Measurements from ENCODE around the gene SLC25A47. TPM values are rescaled to one million over a fixed set of nuclear protein-coding genes. Genes with fewer than 3 reads are reported as not detected.

Gene SLC25A47
- total and polyA plus RNA-seq, 8 donors = 0.73 TPM; not detected in 7

DNA sequence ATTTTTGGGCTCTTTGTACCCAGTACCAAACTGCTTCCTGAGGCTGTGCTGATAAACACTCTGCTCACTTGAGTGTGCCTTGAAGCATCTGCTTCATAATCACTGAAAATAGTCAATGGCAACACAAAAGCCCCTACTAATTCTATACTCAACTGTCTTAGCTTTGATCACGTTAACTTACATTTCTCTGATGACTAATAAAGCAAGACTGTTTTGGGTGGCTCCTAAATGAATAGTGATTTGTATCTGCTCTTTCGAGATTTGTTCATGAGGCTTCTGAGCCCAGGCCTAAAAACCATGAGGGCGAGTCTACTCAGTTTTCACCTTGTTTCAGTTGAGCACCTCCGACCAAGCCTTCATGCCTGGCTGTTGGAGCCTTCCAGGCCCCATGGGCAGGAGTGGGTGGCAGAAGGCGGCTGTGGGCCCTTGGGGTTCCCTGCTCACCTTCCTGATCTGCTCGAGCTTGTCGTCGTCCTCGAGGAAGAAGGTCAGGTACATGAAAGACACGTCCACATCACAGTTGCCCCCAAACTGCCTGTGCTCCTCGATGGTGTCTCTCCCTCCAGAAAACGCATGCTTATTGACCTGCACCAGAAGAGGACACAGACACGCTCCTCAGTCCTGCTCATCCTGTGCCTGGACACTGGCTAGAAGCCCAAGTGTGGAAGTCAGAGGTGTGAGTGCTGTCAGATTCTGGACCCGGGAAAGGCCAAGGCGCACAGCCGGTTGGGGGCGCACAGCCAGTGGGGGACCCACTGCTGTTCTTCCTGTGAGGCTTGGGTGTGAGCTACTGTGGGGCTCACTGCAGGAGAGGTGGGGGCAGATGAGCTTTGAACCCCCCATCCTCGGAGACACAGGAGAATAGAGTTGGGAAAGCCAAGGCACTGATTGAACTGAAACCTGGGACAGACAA, 13.7 kb downstream of the SLC25A47 start:
- Histone ChIP-seq H3K27ac (no peak overlapping the region), H3K9me3 (no peaks in the 10 kb centered on the region), H3K4me1 (peaks cover 7 to 17% (median 12%) of the 10 kb centered on the region in 4 donors), H3K36me3 (peaks cover 24 to 89% (median 80%) of the 10 kb centered on the region in 4 donors), H3K4me3 (no peak overlapping the region), H3K27me3 (no peaks in the 10 kb centered on the region)
- TF ChIP-seq, protein P1, sequence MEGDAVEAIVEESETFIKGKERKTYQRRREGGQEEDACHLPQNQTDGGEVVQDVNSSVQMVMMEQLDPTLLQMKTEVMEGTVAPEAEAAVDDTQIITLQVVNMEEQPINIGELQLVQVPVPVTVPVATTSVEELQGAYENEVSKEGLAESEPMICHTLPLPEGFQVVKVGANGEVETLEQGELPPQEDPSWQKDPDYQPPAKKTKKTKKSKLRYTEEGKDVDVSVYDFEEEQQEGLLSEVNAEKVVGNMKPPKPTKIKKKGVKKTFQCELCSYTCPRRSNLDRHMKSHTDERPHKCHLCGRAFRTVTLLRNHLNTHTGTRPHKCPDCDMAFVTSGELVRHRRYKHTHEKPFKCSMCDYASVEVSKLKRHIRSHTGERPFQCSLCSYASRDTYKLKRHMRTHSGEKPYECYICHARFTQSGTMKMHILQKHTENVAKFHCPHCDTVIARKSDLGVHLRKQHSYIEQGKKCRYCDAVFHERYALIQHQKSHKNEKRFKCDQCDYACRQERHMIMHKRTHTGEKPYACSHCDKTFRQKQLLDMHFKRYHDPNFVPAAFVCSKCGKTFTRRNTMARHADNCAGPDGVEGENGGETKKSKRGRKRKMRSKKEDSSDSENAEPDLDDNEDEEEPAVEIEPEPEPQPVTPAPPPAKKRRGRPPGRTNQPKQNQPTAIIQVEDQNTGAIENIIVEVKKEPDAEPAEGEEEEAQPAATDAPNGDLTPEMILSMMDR (IDR thresholded peaks at IDR 0.05) = no peak
- TF ChIP-seq POLR2AphosphoS5 (IDR thresholded peaks at IDR 0.05) = no peak
- no peak for TF ChIP-seq POLR2A (IDR thresholded peaks at IDR 0.05)
- TF ChIP-seq EP300 (IDR thresholded peaks at IDR 0.05) = no peak
- intact Hi-C loops (cut with DNase I; ENCODE audit: low total_unique reads) = no loop called here
- DNase-seq = peak in 1 of 2 donors; percentile 11
- 89 to 94% (median 90%) methylated on average over 17 to 18 of the region's 18 CpGs for WGBS, 5 donors

DNA sequence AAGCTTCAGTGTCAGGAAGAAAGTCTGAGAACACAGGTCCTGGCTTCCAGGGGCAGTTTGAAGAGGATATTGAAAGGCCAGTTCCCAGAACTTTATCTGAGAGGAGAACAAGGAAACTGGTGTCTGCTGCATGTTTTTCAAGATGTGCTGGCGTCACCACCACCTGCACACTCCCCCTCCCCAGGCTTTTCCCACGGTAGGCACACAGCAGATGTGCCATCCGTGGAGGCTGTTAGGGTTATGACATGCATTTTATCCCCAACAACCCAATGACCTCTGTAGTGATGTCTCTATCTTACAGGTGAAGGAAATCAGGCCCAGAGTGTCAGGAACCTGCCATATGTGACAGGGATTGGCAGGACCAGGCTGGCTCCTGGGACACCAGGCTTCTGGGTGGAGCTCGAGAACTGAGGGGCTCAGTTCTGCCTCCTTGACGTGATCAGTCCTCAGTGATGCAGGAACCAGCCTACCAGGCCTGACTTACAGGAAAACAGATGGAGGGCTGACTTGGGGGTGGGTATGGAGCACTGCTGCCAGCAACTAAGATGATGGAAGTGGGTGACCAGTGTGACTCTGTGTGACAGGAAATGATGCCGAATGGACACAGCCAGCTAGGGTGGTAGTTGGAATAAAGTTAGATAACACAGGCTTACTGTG, 16.8 kb downstream of the SLC25A47 start:
- no peak for TF ChIP-seq POLR2AphosphoS5 (IDR thresholded peaks at IDR 0.05)
- no peak for TF ChIP-seq POLR2A (IDR thresholded peaks at IDR 0.05)
- TF ChIP-seq, protein P1 (IDR thresholded peaks at IDR 0.05) = no peak
- TF ChIP-seq EP300 (IDR thresholded peaks at IDR 0.05) = no peak
- no peak for DNase-seq
- H3K4me3 ChIP-seq = no peak overlapping the region

DNA sequence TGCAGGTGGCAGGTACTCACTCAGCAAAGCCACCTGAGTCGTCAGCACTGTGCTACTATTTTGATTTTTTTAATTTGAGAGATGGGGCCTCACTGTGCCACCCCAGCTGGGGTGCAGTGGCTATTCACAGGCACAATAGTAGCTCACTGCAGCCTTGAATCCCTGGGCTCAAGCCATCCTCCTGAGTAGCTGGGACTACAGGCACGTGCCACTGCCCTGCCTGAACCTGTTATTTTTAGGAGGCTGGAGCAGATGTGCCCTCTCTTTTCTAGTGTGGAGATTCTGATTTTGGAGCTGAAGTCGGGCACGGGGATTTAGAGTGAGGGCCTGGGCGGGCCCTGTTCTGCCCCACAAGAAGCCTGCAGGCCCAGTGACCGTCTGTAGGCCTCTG, 17.3 kb downstream of the SLC25A47 start:
- Histone ChIP-seq H3K36me3 (peaks cover 17 to 87% (median 65%) of the 10 kb centered on the region in 4 donors), H3K4me3 (no peak overlapping the region), H3K9me3 (no peaks in the 10 kb centered on the region), H3K4me1 (peaks cover 12 to 24% (median 17%) of the 10 kb centered on the region in 4 donors), H3K27me3 (no peaks in the 10 kb centered on the region), H3K27ac (peak overlapping the region in 4 of 5 donors; percentile 56 to 82 (median 74))
- TF ChIP-seq EP300 (IDR thresholded peaks at IDR 0.05) (no peak), POLR2AphosphoS5 (IDR thresholded peaks at IDR 0.05) (no peak), POLR2A (IDR thresholded peaks at IDR 0.05) (no peak)
- TF ChIP-seq, protein P1 (IDR thresholded peaks at IDR 0.05) = no peak
- WGBS, 5 donors = 74 to 88% (median 79%) methylated on average over 6 of the region's 6 CpGs
- intact Hi-C loops (cut with DNase I; ENCODE audit: low total_unique reads) = no loop called here
- no peak for DNase-seq

More for the DNA sequence above, 16.8 kb downstream of the SLC25A47 start:
- Histone ChIP-seq H3K27ac (peak overlapping the region in 3 of 5 donors; percentile 70 to 82 (median 77)), H3K4me1 (peaks cover 12 to 24% (median 17%) of the 10 kb centered on the region in 4 donors), H3K9me3 (no peaks in the 10 kb centered on the region), H3K27me3 (no peaks in the 10 kb centered on the region), H3K36me3 (peaks cover 20 to 92% (median 70%) of the 10 kb centered on the region in 4 donors)
- intact Hi-C loops (cut with DNase I; ENCODE audit: low total_unique reads) = no loop called here
- 78 to 89% (median 83%) methylated on average over 6 of the region's 6 CpGs for WGBS, 5 donors

DNA sequence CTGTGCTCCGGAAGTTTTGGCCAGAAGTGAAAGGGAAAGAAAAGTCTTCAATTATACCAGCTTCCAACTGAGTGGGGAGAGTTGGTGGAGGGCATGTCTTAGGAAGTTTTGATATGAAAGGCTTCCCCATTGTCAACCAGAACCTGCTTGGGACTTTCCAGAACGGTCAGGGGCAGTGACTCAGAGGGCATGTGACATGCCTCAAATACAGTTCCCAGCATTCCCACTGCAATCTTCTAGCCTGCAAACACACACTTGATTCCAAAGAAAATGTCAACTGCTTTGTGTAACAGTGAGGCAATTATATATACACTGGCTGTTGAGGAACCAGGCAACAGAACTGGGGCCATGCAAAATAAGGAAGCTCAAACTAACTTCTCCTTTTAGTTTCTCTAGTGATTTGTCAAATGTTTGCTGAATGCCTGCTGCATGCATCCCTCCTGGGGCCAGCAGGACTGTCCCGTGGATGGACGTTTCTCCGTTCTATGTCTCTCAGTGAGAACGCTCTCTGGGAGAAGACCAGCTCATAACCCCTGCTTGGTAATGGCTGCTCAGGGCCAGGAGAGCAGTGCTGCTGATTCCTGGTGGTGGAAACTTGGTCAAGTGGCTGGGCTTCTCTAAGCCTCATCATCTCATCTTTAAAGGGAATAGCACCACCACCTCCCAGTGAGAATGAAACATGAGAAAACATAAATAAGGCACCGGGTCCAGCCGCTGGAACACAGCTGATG, 18.3 kb downstream of the SLC25A47 start:
- TF ChIP-seq, protein P1 (IDR thresholded peaks at IDR 0.05) = no peak
- peak; percentile 30 to 87 (median 64) for TF ChIP-seq POLR2AphosphoS5 (IDR thresholded peaks at IDR 0.05)
- H3K27me3 ChIP-seq = no peaks in the 10 kb centered on the region
- H3K27ac ChIP-seq = peak overlapping the region; percentile 1 to 82 (median 70)
- H3K4me3 ChIP-seq = no peak overlapping the region
- peak; percentile 41 to 78 for DNase-seq
- 34 to 60% (median 52%) methylated on average over 8 of the region's 8 CpGs for WGBS, 5 donors
- peaks cover 26 to 87% (median 65%) of the 10 kb centered on the region in 4 donors for H3K36me3 ChIP-seq
- no peaks in the 10 kb centered on the region for H3K9me3 ChIP-seq
- intact Hi-C loops (cut with DNase I; ENCODE audit: low total_unique reads) = no loop called here
- peaks cover 12 to 24% (median 17%) of the 10 kb centered on the region in 4 donors for H3K4me1 ChIP-seq

Data from stomach (tissue), 9 donors.